C4-2B (cell line): ENCODE measurements around the gene PELI2.

Experiments used
- H3K27ac ChIP-seq: fragments of 450-650 bp; 2 replicates; pipeline ENCODE4 v1.5.1; 2017
- ZFX ChIP-seq: fragments of 450-650 bp; IDR thresholded peaks from 2 replicates; pipeline ENCODE4 v1.6.1; 2017
- TF ChIP-seq, protein P1 (sequence below): fragments of 450-650 bp; conservative IDR thresholded peaks from 2 replicates; pipeline ENCODE4 v1.5.1; 2017; ENCODE audit warnings: mild to moderate bottlenecking

Gene PELI2

GRCh38 chr14:56135668-56136067 is 17.5 kb downstream of the PELI2 start:
- H3K27ac ChIP-seq, result no peak overlapping the region
- no peak for TF ChIP-seq ZFX
- TF ChIP-seq, protein P1, sequence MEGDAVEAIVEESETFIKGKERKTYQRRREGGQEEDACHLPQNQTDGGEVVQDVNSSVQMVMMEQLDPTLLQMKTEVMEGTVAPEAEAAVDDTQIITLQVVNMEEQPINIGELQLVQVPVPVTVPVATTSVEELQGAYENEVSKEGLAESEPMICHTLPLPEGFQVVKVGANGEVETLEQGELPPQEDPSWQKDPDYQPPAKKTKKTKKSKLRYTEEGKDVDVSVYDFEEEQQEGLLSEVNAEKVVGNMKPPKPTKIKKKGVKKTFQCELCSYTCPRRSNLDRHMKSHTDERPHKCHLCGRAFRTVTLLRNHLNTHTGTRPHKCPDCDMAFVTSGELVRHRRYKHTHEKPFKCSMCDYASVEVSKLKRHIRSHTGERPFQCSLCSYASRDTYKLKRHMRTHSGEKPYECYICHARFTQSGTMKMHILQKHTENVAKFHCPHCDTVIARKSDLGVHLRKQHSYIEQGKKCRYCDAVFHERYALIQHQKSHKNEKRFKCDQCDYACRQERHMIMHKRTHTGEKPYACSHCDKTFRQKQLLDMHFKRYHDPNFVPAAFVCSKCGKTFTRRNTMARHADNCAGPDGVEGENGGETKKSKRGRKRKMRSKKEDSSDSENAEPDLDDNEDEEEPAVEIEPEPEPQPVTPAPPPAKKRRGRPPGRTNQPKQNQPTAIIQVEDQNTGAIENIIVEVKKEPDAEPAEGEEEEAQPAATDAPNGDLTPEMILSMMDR, result no peak

DNA sequence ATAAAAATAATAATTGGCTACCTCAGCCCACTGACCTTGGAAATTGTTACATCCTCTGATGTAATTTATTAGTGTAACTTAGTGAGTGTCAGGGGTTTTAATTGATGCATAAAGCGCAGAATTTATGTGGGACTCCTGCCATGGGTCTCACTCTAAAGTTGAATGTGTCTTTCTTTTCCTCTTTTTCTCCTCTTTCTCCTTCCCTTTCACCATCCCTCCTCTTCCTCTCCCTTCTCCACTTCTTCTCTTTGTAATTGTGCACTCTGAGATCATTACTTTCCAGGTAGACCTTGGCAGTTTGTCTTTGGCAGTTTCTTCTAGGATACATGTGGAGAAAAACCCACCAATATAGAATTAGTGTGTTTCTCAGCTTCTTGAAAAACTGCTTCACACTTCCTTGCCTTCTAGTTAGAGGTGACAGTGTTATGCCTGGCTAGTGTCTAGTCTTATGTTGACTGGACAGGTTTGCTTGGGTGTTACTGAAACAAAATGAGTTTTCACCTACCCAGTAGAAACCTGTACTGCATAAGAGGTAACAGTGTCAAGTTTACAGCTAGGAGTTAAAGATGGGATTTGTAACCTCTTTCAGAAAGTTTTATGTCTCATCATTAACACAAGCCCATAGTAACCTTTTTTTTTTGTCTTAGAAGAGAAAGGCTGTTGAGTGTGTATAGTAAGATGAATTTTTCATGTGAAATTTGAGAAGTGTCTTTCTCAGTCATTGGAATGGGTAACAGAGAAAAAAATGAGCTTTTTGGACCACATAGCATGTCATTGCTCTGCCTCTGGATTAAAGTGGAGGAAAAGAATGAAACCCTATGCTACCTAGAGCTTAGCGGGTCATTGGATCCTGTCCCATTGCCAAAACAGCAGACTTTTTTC is 18.6 kb downstream of the PELI2 start:
- H3K27ac ChIP-seq, result no peak overlapping the region
- TF ChIP-seq, protein P1, result no peak
- no peak for TF ChIP-seq ZFX

GRCh38 chr14:56137453-56137807 is 19.2 kb downstream of the PELI2 start:
- no peak overlapping the region for H3K27ac ChIP-seq
- no peak for TF ChIP-seq ZFX
- TF ChIP-seq, protein P1, result no peak

GRCh38 chr14:56137849-56138248 is 19.6 kb downstream of the PELI2 start:
- no peak for TF ChIP-seq ZFX
- TF ChIP-seq, protein P1, result no peak
- no peak overlapping the region for H3K27ac ChIP-seq

DNA sequence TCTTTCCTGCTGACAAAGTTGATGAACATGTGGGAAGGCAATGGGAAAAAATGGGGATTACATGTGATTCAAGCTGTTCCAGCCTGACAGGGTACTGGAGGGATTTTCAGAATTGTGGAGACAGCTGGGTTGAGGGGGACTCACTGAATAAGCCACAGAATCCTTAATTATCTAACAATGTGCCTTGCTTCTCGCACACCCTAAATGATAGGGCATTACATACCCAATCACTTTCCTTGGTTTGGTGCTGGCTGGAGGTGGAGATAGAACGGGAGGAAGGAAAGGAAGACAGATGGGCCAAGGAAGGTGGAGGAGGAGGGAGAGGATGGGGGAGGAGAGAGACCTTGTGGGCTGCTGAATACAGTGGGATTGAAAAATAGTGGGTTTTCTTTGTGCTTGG is 20.7 kb downstream of the PELI2 start:
- no peak overlapping the region for H3K27ac ChIP-seq
- TF ChIP-seq, protein P1, result no peak
- TF ChIP-seq ZFX, result no peak

DNA sequence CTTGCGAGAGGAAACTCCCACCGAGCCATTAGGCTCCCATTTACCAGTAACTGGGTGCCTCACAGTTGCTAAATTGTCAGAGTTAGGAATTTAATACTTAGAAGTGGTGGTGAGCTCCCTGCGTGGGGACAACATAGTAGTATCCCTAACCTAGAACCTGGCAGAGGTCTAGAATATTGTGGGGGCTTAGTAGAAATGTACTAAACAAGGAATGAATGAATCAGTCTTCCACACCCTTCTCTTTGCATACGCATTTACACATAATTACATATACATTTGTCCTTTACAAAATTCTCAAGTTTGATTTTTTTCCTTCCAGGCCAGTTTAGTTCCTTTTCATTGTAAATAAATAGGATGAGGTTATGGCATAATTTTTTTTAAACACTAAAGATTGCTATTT is 24.1 kb downstream of the PELI2 start:
- TF ChIP-seq, protein P1, result no peak
- TF ChIP-seq ZFX, result no peak
- no peak overlapping the region for H3K27ac ChIP-seq

GRCh38 chr14:56143025-56143424 is 24.8 kb downstream of the PELI2 start:
- no peak overlapping the region for H3K27ac ChIP-seq
- no peak for TF ChIP-seq ZFX
- TF ChIP-seq, protein P1, result no peak
